HG03066 (cell line): Measurements from ENCODE around the gene PTPN13.

Experiments
- ATAC-seq: cut with Tn5 transposase; IDR thresholded peaks from one replicate; pipeline ENCODE4 v1.9.1; 2021; ENCODE audit warnings: low read depth; ENCODE audit not compliant: unreplicated experiment

Gene PTPN13

DNA sequence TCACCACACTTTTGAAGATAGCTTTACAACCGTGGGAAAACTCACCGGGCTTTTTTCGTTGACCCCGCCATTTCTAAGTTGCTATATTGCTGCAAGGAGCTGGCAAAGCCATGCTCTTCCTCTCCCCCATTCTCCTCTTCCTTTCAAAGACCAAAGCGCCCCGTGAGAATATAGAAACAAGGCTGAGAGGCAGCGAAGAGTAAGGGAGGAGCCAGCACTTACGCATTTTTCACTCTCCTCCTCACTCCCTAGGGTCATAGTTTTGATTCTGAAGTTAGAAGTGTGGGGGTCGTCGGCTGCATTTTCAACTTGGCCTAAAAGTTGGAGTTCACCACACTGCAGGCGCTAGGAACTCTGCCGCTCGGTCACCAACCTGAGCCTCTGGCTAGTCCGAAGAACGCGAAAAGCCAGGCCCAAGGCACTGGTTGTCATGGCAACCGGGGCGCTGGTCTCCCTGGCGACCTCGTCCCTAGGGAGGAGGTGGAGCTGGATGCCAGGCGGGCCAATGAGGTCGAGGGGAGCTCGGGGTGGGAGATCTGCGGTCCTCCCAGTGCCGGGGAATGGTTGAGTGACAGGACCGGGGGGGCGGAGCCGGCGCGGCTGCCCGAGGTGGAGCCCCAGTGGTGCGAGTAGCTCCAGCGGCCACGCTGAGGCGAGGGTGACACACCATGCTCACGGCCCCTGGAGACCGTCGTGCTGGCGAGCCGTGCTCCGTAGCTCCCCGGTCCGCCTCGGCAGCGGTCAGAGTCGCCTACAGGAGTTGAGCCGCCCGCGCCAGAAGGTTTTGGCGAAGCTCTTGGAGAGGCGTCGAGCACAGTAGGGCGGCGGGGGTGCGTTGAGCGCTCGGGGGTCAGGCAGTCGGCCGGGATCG lies at the start of gene PTPN13:
Gene PTPN13 (plus strand): TSS at position 628 of the 871 bp plus-strand sequence. CDS start 40,942 bp downstream, outside the sequence.
- peak; percentile 94 for ATAC-seq

- no peak for ATAC-seq
These were observed 47.0 kb upstream of the PTPN13 start for GRCh38 chr4:86547140-86547539.

GRCh38 chr4:86549163-86549788 lies 44.8 kb upstream of the PTPN13 start:
- ATAC-seq: no peak

DNA sequence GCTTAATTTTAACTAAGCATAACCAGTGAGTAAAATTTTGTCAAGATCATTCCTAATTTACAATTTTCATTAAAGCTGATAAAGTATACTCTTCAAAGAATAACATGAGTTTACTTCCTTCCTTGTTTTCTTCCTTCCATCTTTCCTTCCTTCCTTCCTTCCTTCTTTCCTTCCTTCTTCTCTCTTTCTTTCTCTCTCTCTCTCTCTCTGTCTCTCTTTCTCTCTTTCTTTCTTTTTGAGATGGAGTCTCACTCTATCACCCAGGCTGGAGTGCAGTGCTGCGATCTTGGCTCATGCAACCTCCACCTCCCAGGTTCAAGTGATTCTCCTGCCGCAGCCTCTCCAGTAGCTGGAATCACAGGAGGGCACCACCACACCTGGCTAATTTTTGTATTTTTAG lies 42.7 kb upstream of the PTPN13 start:
- ATAC-seq: no peak

GRCh38 chr4:86554646-86555045 lies 39.5 kb upstream of the PTPN13 start:
- no peak for ATAC-seq

GRCh38 chr4:86556791-86557415 lies 37.2 kb upstream of the PTPN13 start:
- ATAC-seq: peak; percentile 49

DNA sequence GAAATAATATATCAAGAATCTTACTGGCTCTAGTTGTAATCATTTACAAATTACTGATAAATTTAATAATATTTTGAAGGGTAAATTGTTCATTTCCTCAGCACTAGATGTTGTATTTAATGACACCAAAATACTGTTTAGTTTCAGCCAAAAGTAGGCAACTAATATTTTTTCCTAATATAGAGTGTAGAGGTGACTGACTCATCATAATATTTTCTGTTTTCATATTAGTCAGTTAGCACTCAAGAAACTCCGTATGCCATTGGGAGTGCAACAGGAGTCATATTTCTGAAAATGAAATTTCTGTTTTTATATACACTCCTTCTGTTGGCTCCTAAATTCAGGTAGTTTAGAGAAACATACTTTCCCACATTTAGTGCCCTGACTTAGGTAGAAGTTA lies 36.6 kb upstream of the PTPN13 start:
- ATAC-seq: peak; percentile 79

- no peak for ATAC-seq
These were observed 35.9 kb upstream of the PTPN13 start for GRCh38 chr4:86558258-86558657.

- no peak for ATAC-seq
These were observed 35.3 kb upstream of the PTPN13 start for GRCh38 chr4:86558797-86559196.

DNA sequence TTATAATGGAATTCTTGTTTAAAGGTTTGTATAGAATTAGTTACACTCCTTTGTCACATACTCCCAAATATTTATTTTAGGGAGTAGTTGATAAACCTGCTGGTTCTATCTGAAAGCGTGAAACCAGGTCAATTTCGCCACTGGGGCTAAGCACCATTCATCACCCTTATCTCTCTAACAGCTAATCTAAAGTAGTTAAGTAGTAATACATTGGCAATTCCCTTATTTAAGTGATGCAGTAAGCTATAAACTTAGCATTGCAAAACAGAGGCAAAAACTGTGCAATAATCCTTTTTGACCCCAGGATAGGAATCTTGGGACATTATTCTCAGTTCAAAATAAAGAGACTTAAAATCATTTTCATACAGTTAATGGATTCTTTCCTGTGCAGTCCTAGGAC lies 33.7 kb upstream of the PTPN13 start:
- ATAC-seq: no peak

GRCh38 chr4:86561256-86561655 lies 32.9 kb upstream of the PTPN13 start:
- ATAC-seq: no peak

DNA sequence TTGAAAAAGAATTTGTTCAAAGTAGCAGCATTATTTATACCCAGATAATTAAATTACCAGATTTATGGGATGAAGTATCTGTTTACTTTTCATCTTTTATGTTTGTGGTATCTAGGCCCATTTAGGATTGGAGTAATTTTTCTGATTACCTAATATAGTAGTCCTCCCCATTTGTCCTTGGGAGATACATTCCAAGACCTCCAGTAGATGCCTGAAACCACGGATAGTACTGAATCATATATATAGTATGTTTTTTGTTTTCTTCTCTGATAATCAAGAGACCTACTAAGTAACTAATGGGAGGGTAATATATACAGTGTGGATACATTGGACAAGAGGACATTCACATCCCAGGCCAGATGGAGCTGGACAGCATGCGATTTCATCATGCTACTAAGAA lies 30.7 kb upstream of the PTPN13 start:
- no peak for ATAC-seq

DNA sequence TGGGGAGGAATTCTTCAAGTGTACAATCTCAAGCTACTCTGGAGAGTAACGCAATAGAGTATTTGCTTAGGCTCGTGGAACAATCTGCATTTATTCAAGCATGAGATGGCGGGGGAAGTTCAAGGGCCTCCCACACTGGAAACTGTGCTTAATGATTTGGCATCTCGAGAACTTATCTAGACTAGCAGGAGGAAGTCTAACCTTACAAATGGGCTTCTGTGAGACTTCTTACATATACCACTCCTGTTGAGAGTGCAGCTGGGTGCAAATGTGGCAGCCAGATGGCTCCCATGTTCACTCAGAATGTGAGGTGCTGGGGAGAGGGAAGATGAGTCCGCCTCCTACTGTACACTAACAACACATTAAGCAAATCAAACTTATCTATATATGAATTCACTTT lies 29.3 kb upstream of the PTPN13 start:
- ATAC-seq: no peak

GRCh38 chr4:86565651-86566050 lies 28.5 kb upstream of the PTPN13 start:
- no peak for ATAC-seq

- ATAC-seq: no peak
These were observed 24.8 kb upstream of the PTPN13 start for GRCh38 chr4:86569103-86569870.

DNA sequence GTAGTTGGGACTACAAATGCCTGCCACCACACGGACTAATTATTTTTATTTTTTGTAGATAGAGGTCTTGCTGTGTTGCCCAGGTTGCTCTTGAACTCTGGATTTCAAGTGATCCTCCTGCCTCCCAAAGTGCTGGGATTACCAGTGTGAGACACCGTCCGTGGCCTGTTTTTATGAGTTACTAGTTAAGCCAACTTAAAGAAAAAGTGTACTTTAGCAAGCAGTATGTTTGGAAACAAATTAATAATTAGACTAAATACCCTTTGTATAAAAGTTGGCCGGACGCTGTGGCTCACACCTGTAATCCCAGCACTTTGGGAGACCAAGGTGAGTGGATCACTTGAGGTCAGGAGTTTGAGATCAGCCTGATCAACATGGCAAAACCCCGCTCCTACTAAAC lies 14.2 kb upstream of the PTPN13 start:
- ATAC-seq: no peak

- ATAC-seq: no peak
These were observed 11.7 kb upstream of the PTPN13 start for GRCh38 chr4:86582410-86582809.

DNA sequence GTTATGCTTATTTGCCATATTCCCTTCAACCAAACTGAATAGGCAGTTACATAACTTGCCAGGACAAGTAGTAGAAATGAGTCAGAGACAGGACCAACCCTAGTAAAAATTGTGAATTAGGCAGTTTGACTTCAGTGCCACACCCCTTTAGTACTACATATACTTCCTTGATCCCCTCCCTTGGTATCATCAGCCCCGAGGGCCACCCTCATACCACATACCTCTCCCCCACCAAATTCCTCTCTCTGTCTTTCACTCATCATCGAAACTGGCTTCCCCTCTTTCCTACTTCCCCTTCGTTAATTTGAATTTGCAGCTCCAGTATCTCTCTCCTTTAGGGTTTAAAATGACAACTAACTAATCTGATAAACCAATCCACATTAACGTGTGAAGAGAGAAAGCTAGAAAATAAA lies 7.9 kb upstream of the PTPN13 start:
- ATAC-seq: no peak

DNA sequence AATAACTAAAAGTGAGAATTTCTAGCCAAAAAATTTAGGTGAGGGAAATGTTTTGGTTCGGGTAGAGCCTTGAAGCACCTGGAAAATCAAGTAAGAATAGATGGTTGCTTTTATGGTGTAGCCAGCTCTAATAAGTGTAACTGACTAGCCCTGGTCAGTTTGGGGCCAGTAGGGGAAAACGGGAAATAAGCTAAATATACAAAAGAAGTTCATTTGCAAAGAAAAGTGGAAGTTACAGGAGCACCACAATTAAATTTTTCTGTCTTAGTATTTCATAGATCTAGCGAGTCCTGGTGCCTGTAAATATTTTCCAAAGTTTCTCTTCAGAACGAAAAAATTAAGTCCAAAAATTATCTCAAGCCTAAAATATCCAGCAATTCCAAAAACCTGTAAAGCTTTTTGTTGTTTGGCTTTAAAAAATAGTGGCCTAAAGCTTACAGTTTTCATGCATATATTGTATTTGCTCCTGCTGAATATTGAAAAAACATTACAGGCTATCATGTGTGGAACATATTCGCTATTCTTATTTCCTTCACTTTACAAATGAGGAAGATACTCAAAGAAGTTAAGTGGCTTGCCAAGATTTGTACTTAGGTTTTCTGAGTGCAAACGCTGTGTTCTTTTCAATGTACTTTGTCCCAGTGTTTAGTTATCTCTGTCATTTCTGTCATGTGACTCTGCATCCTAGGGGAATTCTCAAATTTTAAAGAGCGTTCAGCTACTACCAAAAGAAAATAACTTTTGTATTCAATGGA lies 7.3 kb upstream of the PTPN13 start:
- no peak for ATAC-seq
